Activated CD4-positive, alpha-beta T cell treated with anti-CD3 and anti-CD28 coated beads for 36 hours (primary cell): ENCODE measurements around the gene DHRS7. TPM values are rescaled to one million over a fixed set of nuclear protein-coding genes. Genes with fewer than 3 reads are reported as not detected.
A peak's percentile ranks its signal among the peaks of the same experiment; 100 is the strongest.

Experiments
- ATAC-seq: fragments of 200-7000 bp; cut with Tn5 transposase; one replicate; pipeline ENCODE4 v1.10.0; 2021; ENCODE audit warnings: mild to moderate bottlenecking, moderate library complexity
- CTCF ChIA-PET: fragments of 350-600 bp; sonication (Branson Sonifier 250); formaldehyde crosslinking; loops from one replicate; lab custom pipeline; 2021; ENCODE audit warnings: antibody characterized with exemption; lab: Charles Lee
- POLR2A ChIA-PET: fragments of 350-600 bp; sonication (Branson Sonifier 250); formaldehyde crosslinking; loops from one replicate; lab custom pipeline; 2021; ENCODE audit warnings: antibody characterized with exemption, inconsistent platforms; lab: Charles Lee
- DNase-seq: peaks from one replicate; pipeline ENCODE4 v3.0.0-alpha.2; 2020
- H3K27ac Mint-ChIP-seq: one replicate; pipeline ENCODE4 v1.8.0; 2021; ENCODE audit warnings: mixed read lengths
- H3K27me3 Mint-ChIP-seq: one replicate; pipeline ENCODE4 v1.8.0; 2021; ENCODE audit warnings: mixed read lengths
- H3K36me3 Mint-ChIP-seq: one replicate; pipeline ENCODE4 v1.8.0; 2021; ENCODE audit warnings: low read depth, mixed read lengths
- H3K4me1 Mint-ChIP-seq: one replicate; pipeline ENCODE4 v1.8.0; 2021; ENCODE audit warnings: mixed read lengths
- H3K4me3 Mint-ChIP-seq: one replicate; pipeline ENCODE4 v1.8.0; 2021; ENCODE audit warnings: mild to moderate bottlenecking, moderate library complexity, mixed read lengths
- H3K9me3 Mint-ChIP-seq: one replicate; pipeline ENCODE4 v1.8.0; 2021; ENCODE audit warnings: low read depth, mixed read lengths
- intact Hi-C, 2 experiments: fragments of 100-400 bp; cut with DNase I in 1 of 2; cut with micrococcal nuclease in 1 of 2; formaldehyde crosslinking; loops; one replicate each; pipeline versions ENCODE4 v1.14.2 to v1.15.1; 2022 to 2024; cut with DNase I, micrococcal nuclease
- total RNA-seq, 2 experiments: library from RNA; stranded (reverse); gene quantifications; one replicate each; pipeline ENCODE4 v1.2.3, GENCODE V29; 2021

Gene DHRS7
- total RNA-seq, 2 experiments from 2014 or later = 27.9 to 46.3 TPM

- H3K4me1 Mint-ChIP-seq = peaks cover 8% of the 10 kb centered on the region
- H3K27me3 Mint-ChIP-seq = peaks cover 2% of the 10 kb centered on the region
- ChIA-PET POLR2A (no interaction called here), CTCF (interaction anchor here (1.1 to 1.8 kb wide), 3 partner anchors 10 to 205 kb away, joined by 6 to 9 read pairs (median 7); no protein-coding TSS in a partner anchor)
- no peaks in the 10 kb centered on the region for H3K9me3 Mint-ChIP-seq
- no peaks in the 10 kb centered on the region for H3K36me3 Mint-ChIP-seq
- ATAC-seq = no peak
- DNase-seq = no peak
- H3K4me3 Mint-ChIP-seq = no peak overlapping the region
- intact Hi-C loops = no loop called here
- no peak overlapping the region for H3K27ac Mint-ChIP-seq
These were observed 5.8 kb upstream of the DHRS7 start for GRCh38 chr14:60170948-60171347.

DNA sequence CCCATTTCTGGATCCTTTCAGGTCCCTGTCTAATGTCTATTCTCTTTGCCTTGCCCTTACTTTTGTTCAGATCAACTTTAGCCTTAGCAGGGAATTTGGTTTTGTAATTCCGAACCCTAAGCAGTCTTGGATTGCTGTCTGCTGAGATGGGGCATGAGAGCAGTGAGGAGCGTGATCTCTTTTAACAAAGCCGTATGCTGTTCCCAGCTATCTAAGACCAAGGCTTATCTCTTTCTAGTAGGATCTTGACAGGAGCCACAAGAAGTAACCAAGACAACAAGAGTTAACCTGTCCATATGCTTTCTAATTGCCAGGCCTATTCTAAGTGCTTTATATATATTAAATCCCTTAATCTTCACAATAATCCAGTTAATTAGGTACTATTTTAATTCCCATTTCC, 4.5 kb upstream of the DHRS7 start:
- H3K4me3 Mint-ChIP-seq = no peak overlapping the region
- ATAC-seq (no peak), DNase-seq (no peak)
- POLR2A ChIA-PET = interaction anchor here (1.0 kb wide), 1 partner anchor 9 kb away, joined by 3 read pairs; no protein-coding TSS in a partner anchor
- intact Hi-C loops = loop anchor here in 1 of 2 experiments (5.0 kb wide), 1 partner anchor 982 kb away; the partner anchor contains the start of gene DAAM1
- no peaks in the 10 kb centered on the region for H3K36me3 Mint-ChIP-seq
- CTCF ChIA-PET = interaction anchor here (0.8 kb wide), 1 partner anchor 13 kb away, joined by 4 read pairs; no protein-coding TSS in a partner anchor
- H3K27ac Mint-ChIP-seq = no peak overlapping the region
- no peaks in the 10 kb centered on the region for H3K9me3 Mint-ChIP-seq
- peaks cover 2% of the 10 kb centered on the region for H3K27me3 Mint-ChIP-seq
- peaks cover 12% of the 10 kb centered on the region for H3K4me1 Mint-ChIP-seq

DNA sequence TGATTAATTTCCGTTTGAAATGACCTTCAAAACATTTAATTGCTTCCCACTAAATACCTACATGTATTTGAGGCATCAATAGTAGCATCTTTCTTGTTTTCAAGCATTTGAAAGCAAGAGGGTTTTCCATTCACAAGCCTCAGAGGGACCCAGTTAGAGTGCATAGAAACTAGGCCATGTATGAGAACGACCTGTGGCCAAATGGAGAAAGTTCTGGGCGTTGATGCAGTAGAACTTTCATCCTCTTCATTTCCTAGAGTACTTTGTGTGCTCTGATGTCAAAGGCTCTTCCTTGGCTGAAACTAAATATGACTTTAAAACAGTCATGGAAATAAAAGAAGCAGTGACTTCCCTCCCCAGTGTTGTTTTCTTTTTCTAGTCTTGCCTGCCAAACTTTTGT, 944 bp upstream of the DHRS7 start:
- ChIA-PET POLR2A (no interaction called here), CTCF (interaction anchor here (0.6 to 3.3 kb wide), 7 partner anchors 10 to 204 kb away, joined by 3 to 15 read pairs (median 4); no protein-coding TSS in a partner anchor)
- DNase-seq (no peak), ATAC-seq (no peak)
- intact Hi-C loops = loop anchor here in 1 of 2 experiments (5.0 kb wide), 1 partner anchor 979 kb away; the partner anchor contains the start of gene DAAM1
- H3K27ac Mint-ChIP-seq = peak overlapping the region; percentile 89
- peaks cover 33% of the 10 kb centered on the region for H3K4me1 Mint-ChIP-seq
- no peaks in the 10 kb centered on the region for H3K9me3 Mint-ChIP-seq
- no peaks in the 10 kb centered on the region for H3K27me3 Mint-ChIP-seq
- H3K36me3 Mint-ChIP-seq = peaks cover 6% of the 10 kb centered on the region
- H3K4me3 Mint-ChIP-seq = peak overlapping the region; percentile 99

GRCh38 chr14:60165547-60165876, 314 bp upstream of the DHRS7 start:
- DNase-seq (no peak), ATAC-seq (peak; percentile 2)
- Mint-ChIP-seq H3K4me1 (peaks cover 38% of the 10 kb centered on the region), H3K27me3 (no peaks in the 10 kb centered on the region), H3K4me3 (peak overlapping the region; percentile 99), H3K36me3 (peaks cover 6% of the 10 kb centered on the region), H3K9me3 (no peaks in the 10 kb centered on the region), H3K27ac (peak overlapping the region; percentile 89)
- CTCF ChIA-PET = interaction anchor here (0.6 to 3.3 kb wide), 9 partner anchors 9 to 203 kb away, joined by 3 to 15 read pairs (median 4); no protein-coding TSS in a partner anchor
- intact Hi-C loops = loop anchor here (1.0 to 5.0 kb wide), 6 partner anchors 17 to 978 kb away; partner anchors contain the start of genes PCNX4 (in 2 of the 2), DAAM1 (in 1 of the 2), JKAMP (in 1 of the 2) and L3HYPDH (in 1 of the 2)
- POLR2A ChIA-PET = interaction anchor here (1.1 to 1.5 kb wide), 2 partner anchors 14 to 74 kb away, joined by 4 read pairs; partner anchors contain the start of gene PCNX4

DNA sequence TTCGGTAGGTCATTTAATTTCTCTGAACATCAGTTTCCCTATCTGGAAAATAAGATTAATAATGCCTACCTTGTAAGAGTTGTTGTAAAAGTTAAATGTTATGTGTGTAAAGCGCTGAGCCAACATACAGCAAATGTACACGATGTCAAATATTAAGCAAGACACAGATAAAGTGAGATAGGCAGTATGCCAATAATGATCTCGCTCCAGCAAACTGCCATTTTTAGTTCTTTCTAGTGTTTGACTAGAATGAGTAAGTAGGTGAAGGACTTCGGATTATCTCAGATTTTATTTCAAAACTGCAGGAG, 840 bp downstream of the DHRS7 start:
- Mint-ChIP-seq H3K27me3 (no peaks in the 10 kb centered on the region), H3K9me3 (no peaks in the 10 kb centered on the region), H3K4me1 (peaks cover 46% of the 10 kb centered on the region), H3K36me3 (peaks cover 8% of the 10 kb centered on the region), H3K27ac (peak overlapping the region; percentile 99), H3K4me3 (peak overlapping the region; percentile 99)
- no peak for DNase-seq
- POLR2A ChIA-PET = interaction anchor here (1.1 to 1.5 kb wide), 2 partner anchors 13 to 73 kb away, joined by 4 read pairs; partner anchors contain the start of gene PCNX4
- no peak for ATAC-seq
- intact Hi-C loops = loop anchor here in 1 of 2 experiments (2.0 kb wide), 1 partner anchor 18 kb away; no protein-coding TSS in a partner anchor
- CTCF ChIA-PET = interaction anchor here (0.7 to 3.3 kb wide), 4 partner anchors 20 to 200 kb away, joined by 3 to 15 read pairs (median 6); no protein-coding TSS in a partner anchor

GRCh38 chr14:60163693-60164092, 1.5 kb downstream of the DHRS7 start:
- DNase-seq = no peak
- no peak for ATAC-seq
- POLR2A ChIA-PET = no interaction called here
- CTCF ChIA-PET = interaction anchor here (0.7 to 3.3 kb wide), 3 partner anchors 20 to 167 kb away, joined by 3 to 15 read pairs (median 3); no protein-coding TSS in a partner anchor
- Mint-ChIP-seq H3K9me3 (no peaks in the 10 kb centered on the region), H3K4me3 (peak overlapping the region; percentile 99), H3K27ac (peak overlapping the region; percentile 47), H3K36me3 (peaks cover 8% of the 10 kb centered on the region), H3K4me1 (peaks cover 52% of the 10 kb centered on the region), H3K27me3 (no peaks in the 10 kb centered on the region)
- intact Hi-C loops = loop anchor here in 1 of 2 experiments (2.0 kb wide), 1 partner anchor 19 kb away; no protein-coding TSS in a partner anchor

- ChIA-PET POLR2A (interaction anchor here (0.6 kb wide), 1 partner anchor 1863 kb away, joined by 3 read pairs; the partner anchor contains the start of gene ARID4A), CTCF (interaction anchor here (0.6 to 1.4 kb wide), 5 partner anchors 10 to 197 kb away, joined by 3 to 5 read pairs (median 3); no protein-coding TSS in a partner anchor)
- Mint-ChIP-seq H3K36me3 (peaks cover 12% of the 10 kb centered on the region), H3K4me1 (peaks cover 64% of the 10 kb centered on the region), H3K27ac (peak overlapping the region; percentile 62), H3K9me3 (no peaks in the 10 kb centered on the region), H3K27me3 (no peaks in the 10 kb centered on the region), H3K4me3 (no peak overlapping the region)
- ATAC-seq (no peak), DNase-seq (no peak)
- intact Hi-C loops = loop anchor here in 1 of 2 experiments (1.0 kb wide), 1 partner anchor 194 kb away; no protein-coding TSS in a partner anchor
These were observed 3.7 kb downstream of the DHRS7 start for GRCh38 chr14:60161196-60162107.

DNA sequence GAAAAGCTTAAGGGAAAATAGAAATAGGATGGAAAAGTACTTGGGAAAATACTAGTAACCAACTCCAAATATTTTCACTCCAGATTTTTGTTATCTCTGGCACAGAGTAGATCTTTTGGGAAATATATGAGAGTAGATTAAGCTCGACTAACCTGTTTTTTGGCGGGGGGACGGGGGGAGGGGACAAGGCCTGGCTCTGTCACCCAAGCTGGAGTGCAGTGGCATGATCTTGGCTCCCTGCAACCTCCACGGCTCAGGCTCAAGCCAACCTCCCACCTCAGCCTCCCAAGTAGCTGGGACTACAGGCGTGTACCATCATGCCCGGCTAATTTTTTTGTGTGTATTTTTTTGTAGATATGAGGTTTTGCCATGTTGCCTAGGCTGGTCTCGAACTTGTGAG, 4.8 kb downstream of the DHRS7 start:
- no peak for DNase-seq
- ATAC-seq = no peak
- H3K4me1 Mint-ChIP-seq = peaks cover 59% of the 10 kb centered on the region
- ChIA-PET CTCF (interaction anchor here (0.6 to 1.4 kb wide), 3 partner anchors 20 to 196 kb away, joined by 3 read pairs; no protein-coding TSS in a partner anchor), POLR2A (interaction anchor here (0.7 to 1.1 kb wide), 2 partner anchors 10 to 128 kb away, joined by 3 read pairs; no protein-coding TSS in a partner anchor)
- no peaks in the 10 kb centered on the region for H3K9me3 Mint-ChIP-seq
- no peaks in the 10 kb centered on the region for H3K27me3 Mint-ChIP-seq
- H3K36me3 Mint-ChIP-seq = peaks cover 16% of the 10 kb centered on the region
- no peak overlapping the region for H3K4me3 Mint-ChIP-seq
- no peak overlapping the region for H3K27ac Mint-ChIP-seq
- intact Hi-C loops = no loop called here

DNA sequence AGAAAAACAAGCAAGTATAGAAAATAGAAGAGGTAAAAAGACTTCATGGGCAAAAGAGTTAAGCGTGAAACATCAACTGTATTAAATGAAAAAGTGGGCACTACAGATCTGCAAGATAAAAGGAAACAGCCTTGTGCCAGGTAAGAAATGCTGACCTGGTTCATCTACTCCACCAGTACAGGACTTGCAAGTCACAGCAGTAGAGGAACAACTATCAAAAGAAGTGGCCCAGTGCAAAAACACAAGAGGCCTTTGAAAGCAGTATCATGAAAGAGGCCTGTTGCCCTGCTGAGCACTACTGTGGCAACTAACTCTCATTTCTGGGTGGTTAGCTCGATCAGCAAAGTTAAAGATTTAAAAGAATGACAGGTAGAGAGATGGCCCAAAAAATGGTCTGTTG, 10.5 kb downstream of the DHRS7 start:
- Mint-ChIP-seq H3K9me3 (no peaks in the 10 kb centered on the region), H3K27me3 (no peaks in the 10 kb centered on the region), H3K36me3 (peaks cover 28% of the 10 kb centered on the region), H3K27ac (peak overlapping the region; percentile 11), H3K4me3 (no peak overlapping the region), H3K4me1 (peaks cover 60% of the 10 kb centered on the region)
- ATAC-seq (no peak), DNase-seq (no peak)
- ChIA-PET CTCF (interaction anchor here (0.6 to 1.3 kb wide), 2 partner anchors 29 to 111 kb away, joined by 3 read pairs; no protein-coding TSS in a partner anchor), POLR2A (no interaction called here)
- intact Hi-C loops = no loop called here

GRCh38 chr14:60153991-60154390, 11.2 kb downstream of the DHRS7 start:
- Mint-ChIP-seq H3K36me3 (peaks cover 31% of the 10 kb centered on the region), H3K4me3 (no peak overlapping the region), H3K27me3 (no peaks in the 10 kb centered on the region), H3K27ac (no peak overlapping the region), H3K9me3 (no peaks in the 10 kb centered on the region), H3K4me1 (peaks cover 53% of the 10 kb centered on the region)
- CTCF ChIA-PET = interaction anchor here (0.7 to 1.3 kb wide), 3 partner anchors 11 to 112 kb away, joined by 3 to 4 read pairs (median 3); partner anchors contain the start of gene DHRS7
- DNase-seq (no peak), ATAC-seq (no peak)
- intact Hi-C loops = no loop called here
- POLR2A ChIA-PET = no interaction called here
